Right lobe of liver (tissue), 6 donors: ENCODE measurements around the gene RELL2. TPM values are rescaled to one million over a fixed set of nuclear protein-coding genes. Genes with fewer than 3 reads are reported as not detected.
"Not testable (repeated sequence)": the region's sequence is repeated elsewhere in the genome, so short reads cannot be mapped to it uniquely, and the experiment has no call there.

Source experiments
- ATAC-seq, 4 donors: fragments of 200-7000 bp; cut with Tn5 transposase; one replicate each; pipeline ENCODE4 v1.9.1; 2020; ENCODE audit warnings: mild to moderate bottlenecking in 4 of 4, moderate library complexity in 4 of 4
- DNase-seq, 3 donors: peaks; one replicate each; pipeline ENCODE4 v3.0.0-alpha.2; 2020
- H3K27ac ChIP-seq, 3 donors: fragments of 200-600 bp; one replicate each; pipeline ENCODE4 v1.8.0; 2022
- H3K27me3 ChIP-seq, 2 donors: fragments of 200-600 bp; one replicate each; pipeline ENCODE4 v1.8.0; 2022
- H3K36me3 ChIP-seq, 4 donors: fragments of 200-600 bp; sonication (generic) in 1 of 4; one replicate each; pipeline versions ENCODE4 v1.5.1 to v1.8.0; 2017 to 2022; ENCODE audit warnings: control low read depth in 1 of 4
- H3K4me1 ChIP-seq, 4 donors: fragments of 200-600 bp; sonication (generic) in 1 of 4; one replicate each; pipeline versions ENCODE4 v1.5.1 to v1.8.0; 2017 to 2022; ENCODE audit warnings: control low read depth in 1 of 4
- H3K4me3 ChIP-seq, 3 donors: fragments of 200-600 bp; one replicate each; pipeline ENCODE4 v1.8.0; 2022
- H3K9me3 ChIP-seq, 4 donors: fragments of 200-600 bp; sonication (generic) in 1 of 4; one replicate each; pipeline versions ENCODE4 v1.5.1 to v1.8.0; 2017 to 2022; ENCODE audit warnings: control low read depth in 1 of 4
- POLR2A ChIP-seq: fragments of 450-650 bp; IDR thresholded peaks from one replicate; pipeline ENCODE4 v1.6.1; 2017; ENCODE audit warnings: antibody characterized with exemption, mild to moderate bottlenecking
- WGBS: methylation state at CpG from one replicate; pipeline ENCODE4 v1.1.6; 2018; ENCODE audit warnings: low coverage, low lambda C conversion rate; ENCODE audit not compliant: insufficient coverage; ENCODE audit errors: missing lambda C conversion rate; 5-methylcytosine and 5-hydroxymethylcytosine counted together
- intact Hi-C, 2 donors: fragments of 100-400 bp; cut with DNase I; formaldehyde crosslinking; loops; one replicate each; pipeline versions ENCODE4 v1.11.2 to v1.14.1; 2022
- total RNA-seq, 6 experiments: library from RNA; depleted of rRNA in 2 of 6; stranded (reverse); fragments of >200 nt in 2 of 6; fragmentation: NEBNext Ultra II Directional in 3 of 6; extraction: Animal tissue kit (Norgen Biotek cat#: 25700) in 3 of 6; gene quantifications; one replicate each; pipeline versions ENCODE4 v1.1.0 to v1.2.4, GENCODE V29; 2016 to 2023
- TF ChIP-seq, protein P1 (sequence below), 4 donors: fragments of 200-600 bp in 3 of 4; fragments of 450-650 bp in 1 of 4; IDR thresholded peaks; one replicate each; pipeline versions ENCODE4 v1.5.1 to v1.8.0; 2016 to 2022; ENCODE audit warnings: antibody characterized with exemption in 4 of 4, mild to moderate bottlenecking in 2 of 4
- donor health status: DM: no; HTN: yes; CAD: no.
- donor health status: DM: no; HTN: no; CAD: no.
- donor health status: DM: no; HTN: no; CAD: no.
- donor health status: DM: no; HTN: yes; CAD: no.
- donor health status: DM: no; HTN: yes; CAD: no.

The RELL2 gene
- total RNA-seq, 6 experiments from 2014 or later: 0.53 to 2.6 (median 1.2) TPM

DNA sequence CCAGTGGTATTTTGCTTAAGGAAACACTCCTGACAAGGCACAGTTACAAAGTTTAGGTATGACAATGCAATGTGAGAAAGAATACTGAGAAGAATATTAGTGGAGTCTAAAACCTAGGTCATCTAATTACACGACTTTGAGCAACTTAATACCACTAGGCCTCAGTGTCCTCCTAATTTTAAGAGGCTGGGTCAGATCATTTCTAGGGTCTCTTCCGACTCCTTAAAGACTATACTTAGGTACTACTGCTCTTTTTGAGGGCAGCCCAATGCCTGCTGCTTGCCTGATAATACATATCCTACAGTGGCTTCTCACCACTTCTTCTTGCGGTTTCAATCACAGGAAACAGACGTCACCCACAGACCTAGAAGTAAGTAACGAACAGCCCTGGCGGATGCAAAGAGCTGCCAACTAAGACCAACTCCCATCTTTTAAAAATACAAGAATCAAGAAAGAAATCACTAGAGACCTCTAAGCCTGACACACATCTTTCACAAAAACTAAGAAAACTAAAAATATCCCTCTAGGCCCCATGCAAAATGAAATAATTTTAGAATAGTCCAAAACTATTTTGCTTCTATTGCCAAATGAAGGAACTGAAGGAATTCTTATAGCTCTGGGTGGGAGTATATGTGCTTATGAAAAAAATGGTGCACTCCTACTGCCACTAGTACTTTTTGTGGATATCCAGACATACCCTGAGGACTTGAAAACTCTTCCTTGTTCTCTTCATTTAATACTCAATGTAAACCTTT is 31.1 kb upstream of the RELL2 start:
- intact Hi-C loops: no loop called here
- 55% methylated on average over 6 of the region's 6 CpGs for WGBS
- H3K27me3 ChIP-seq: no peaks in the 10 kb centered on the region
- H3K4me3 ChIP-seq: no peak overlapping the region
- TF ChIP-seq, protein P1, sequence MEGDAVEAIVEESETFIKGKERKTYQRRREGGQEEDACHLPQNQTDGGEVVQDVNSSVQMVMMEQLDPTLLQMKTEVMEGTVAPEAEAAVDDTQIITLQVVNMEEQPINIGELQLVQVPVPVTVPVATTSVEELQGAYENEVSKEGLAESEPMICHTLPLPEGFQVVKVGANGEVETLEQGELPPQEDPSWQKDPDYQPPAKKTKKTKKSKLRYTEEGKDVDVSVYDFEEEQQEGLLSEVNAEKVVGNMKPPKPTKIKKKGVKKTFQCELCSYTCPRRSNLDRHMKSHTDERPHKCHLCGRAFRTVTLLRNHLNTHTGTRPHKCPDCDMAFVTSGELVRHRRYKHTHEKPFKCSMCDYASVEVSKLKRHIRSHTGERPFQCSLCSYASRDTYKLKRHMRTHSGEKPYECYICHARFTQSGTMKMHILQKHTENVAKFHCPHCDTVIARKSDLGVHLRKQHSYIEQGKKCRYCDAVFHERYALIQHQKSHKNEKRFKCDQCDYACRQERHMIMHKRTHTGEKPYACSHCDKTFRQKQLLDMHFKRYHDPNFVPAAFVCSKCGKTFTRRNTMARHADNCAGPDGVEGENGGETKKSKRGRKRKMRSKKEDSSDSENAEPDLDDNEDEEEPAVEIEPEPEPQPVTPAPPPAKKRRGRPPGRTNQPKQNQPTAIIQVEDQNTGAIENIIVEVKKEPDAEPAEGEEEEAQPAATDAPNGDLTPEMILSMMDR (IDR thresholded peaks at IDR 0.05): no peak
- TF ChIP-seq POLR2A: no peak
- H3K4me1 ChIP-seq: peaks cover 0 to 64% (median 24%) of the 10 kb centered on the region in 4 donors
- H3K27ac ChIP-seq: peak overlapping the region in 2 of 3 donors; percentile 10 to 16
- H3K9me3 ChIP-seq: no peaks in the 10 kb centered on the region
- DNase-seq (peak in 1 of 3 donors; percentile 27), ATAC-seq (peak; percentile 41 to 59 (median 53))
- no peaks in the 10 kb centered on the region for H3K36me3 ChIP-seq

GRCh38 chr5:141608046-141608445 is 28.8 kb upstream of the RELL2 start:
- no peaks in the 10 kb centered on the region for H3K9me3 ChIP-seq
- no peaks in the 10 kb centered on the region for H3K36me3 ChIP-seq
- peaks cover 0 to 75% (median 28%) of the 10 kb centered on the region in 4 donors for H3K4me1 ChIP-seq
- 39% methylated on average over 2 of the region's 2 CpGs for WGBS
- DNase-seq (no peak), ATAC-seq (no peak)
- peak overlapping the region; percentile 28 to 96 (median 71) for H3K27ac ChIP-seq
- H3K4me3 ChIP-seq: no peak overlapping the region
- TF ChIP-seq POLR2A: no peak
- TF ChIP-seq, protein P1 (IDR thresholded peaks at IDR 0.05): no peak
- intact Hi-C loops: no loop called here
- no peaks in the 10 kb centered on the region for H3K27me3 ChIP-seq

GRCh38 chr5:141608557-141608956 is 28.2 kb upstream of the RELL2 start:
- Histone ChIP-seq H3K27ac (peak overlapping the region; percentile 28 to 96 (median 71)), H3K9me3 (no peaks in the 10 kb centered on the region), H3K4me1 (peaks cover 0 to 80% (median 29%) of the 10 kb centered on the region in 4 donors), H3K27me3 (no peaks in the 10 kb centered on the region), H3K4me3 (peak overlapping the region in 1 of 3 donors; percentile 20), H3K36me3 (no peaks in the 10 kb centered on the region)
- 16% methylated on average over 1 of the region's 1 CpG for WGBS
- intact Hi-C loops: no loop called here
- TF ChIP-seq, protein P1 (IDR thresholded peaks at IDR 0.05): no peak
- no peak for TF ChIP-seq POLR2A
- ATAC-seq (peak; percentile 81 to 92 (median 88)), DNase-seq (no peak)

DNA sequence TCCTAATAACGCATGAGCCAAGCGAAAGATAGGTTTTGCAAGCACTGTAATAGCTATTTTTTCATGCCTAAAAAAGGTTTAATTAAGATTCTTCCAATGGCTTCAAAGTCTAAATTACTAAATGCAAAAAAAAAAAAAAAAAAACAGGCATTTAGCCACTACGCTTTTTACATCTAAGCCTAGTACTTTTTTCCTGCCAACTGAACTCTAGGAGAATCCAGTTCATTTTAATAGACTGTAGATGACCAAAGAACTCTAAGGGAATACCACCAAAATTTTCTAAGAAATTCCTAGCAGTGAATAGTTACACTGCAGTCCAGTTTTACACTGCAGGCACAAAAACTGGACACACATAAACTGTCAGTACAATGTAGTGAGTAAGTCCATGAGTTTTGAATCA is 27.8 kb upstream of the RELL2 start:
- no peaks in the 10 kb centered on the region for H3K27me3 ChIP-seq

DNA sequence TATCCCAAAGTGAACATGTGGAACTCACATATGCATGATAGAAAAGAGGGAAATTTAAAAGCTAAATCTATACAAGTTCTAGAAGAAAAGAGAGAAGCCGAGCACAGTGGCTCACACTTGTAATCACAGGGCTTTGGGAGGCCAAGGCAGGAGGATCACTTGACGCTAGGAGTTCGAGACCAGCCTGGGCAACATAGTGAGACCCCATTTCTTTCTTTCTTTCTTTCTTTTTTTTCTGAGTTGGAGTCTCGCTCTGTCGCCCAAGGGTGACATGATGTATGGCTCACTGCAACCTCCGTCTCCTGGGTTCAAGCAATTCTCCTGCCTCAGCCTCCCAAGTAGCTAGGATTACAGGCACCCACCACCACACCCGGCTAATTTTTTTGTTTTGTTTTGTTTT is 26.9 kb upstream of the RELL2 start:
- Histone ChIP-seq H3K27ac (peak overlapping the region in 2 of 3 donors; percentile 71 to 96), H3K4me1 (peaks cover 0 to 76% (median 30%) of the 10 kb centered on the region in 4 donors)
- H3K36me3 ChIP-seq, H3K4me3 ChIP-seq, H3K27me3 ChIP-seq, ATAC-seq, H3K9me3 ChIP-seq, DNase-seq, intact Hi-C loops: not testable (repeated sequence)
- 83% methylated on average over 7 of the region's 7 CpGs for WGBS

More for the DNA sequence above, 27.8 kb upstream of the RELL2 start:
- Histone ChIP-seq H3K4me1 (peaks cover 0 to 80% (median 29%) of the 10 kb centered on the region in 4 donors), H3K4me3 (peak overlapping the region in 1 of 3 donors; percentile 20), H3K9me3 (no peaks in the 10 kb centered on the region), H3K36me3 (no peaks in the 10 kb centered on the region), H3K27ac (peak overlapping the region in 2 of 3 donors; percentile 71 to 96)
- TF ChIP-seq, protein P1 (IDR thresholded peaks at IDR 0.05): no peak
- WGBS: 21% methylated on average over 3 of the region's 3 CpGs
- ATAC-seq (peak in 3 of 4 donors; percentile 32 to 52 (median 34)), DNase-seq (no peak)
- intact Hi-C loops: no loop called here
